NCI-H1694 (cell line): ENCODE results near the gene KIAA1328.
"Not testable (repeated sequence)": the region's sequence is repeated elsewhere in the genome, so short reads cannot be mapped to it uniquely, and the experiment has no call there.

ENCODE experiments used
- DNase-seq: peaks from one replicate; lab custom pipeline; 2025; lab: John Stamatoyannopoulos, UW

Gene KIAA1328

DNA sequence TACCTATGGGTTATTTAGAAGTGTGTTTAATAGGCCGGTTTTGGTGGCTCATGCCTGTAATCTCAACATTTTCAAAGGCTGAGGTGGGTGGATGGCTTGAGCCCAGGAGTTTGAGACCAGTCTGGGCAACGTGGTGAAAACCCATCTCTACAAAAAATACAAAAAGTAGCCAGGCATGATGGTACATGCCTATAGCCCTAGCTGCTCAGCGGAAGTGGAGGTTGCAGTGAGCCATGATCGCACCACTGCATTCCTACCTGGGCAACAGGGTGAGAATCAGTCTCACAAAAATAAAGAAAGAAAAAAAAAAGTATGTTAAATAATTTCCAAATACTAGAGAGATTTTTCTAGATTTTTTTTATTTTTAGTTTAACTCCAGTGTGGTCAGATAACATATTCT is 316.0 kb downstream of the KIAA1328 start:
- DNase-seq: no peak

DNA sequence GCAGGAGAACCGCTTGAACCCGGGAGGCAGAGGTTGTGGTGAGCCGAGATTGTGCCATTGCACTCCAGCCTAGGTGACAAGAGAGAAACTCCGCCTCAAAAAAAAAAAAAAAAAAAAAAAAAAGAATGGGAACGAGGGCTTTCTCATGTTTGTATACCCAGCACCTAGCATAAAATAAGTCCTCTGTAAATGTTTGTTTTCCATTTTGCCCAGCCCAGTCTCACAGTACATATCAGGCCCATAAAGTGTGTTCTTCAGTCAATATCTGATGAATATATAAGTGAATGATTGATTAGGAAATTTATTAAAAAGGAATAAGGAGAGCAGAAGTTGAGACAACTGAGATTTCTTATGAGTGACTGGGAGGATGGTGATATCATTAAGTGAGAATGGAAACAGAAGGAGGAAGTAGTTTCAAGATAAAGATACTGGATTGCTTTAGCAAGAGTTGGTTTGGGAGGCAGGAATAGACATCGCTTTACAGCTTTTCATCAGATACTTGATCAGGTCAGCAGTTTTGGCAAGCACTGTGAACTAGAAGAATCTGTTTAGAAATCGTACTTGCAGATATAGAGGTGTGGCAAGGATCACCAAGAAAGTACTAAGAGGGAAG is 327.5 kb downstream of the KIAA1328 start:
- DNase-seq: no peak

DNA sequence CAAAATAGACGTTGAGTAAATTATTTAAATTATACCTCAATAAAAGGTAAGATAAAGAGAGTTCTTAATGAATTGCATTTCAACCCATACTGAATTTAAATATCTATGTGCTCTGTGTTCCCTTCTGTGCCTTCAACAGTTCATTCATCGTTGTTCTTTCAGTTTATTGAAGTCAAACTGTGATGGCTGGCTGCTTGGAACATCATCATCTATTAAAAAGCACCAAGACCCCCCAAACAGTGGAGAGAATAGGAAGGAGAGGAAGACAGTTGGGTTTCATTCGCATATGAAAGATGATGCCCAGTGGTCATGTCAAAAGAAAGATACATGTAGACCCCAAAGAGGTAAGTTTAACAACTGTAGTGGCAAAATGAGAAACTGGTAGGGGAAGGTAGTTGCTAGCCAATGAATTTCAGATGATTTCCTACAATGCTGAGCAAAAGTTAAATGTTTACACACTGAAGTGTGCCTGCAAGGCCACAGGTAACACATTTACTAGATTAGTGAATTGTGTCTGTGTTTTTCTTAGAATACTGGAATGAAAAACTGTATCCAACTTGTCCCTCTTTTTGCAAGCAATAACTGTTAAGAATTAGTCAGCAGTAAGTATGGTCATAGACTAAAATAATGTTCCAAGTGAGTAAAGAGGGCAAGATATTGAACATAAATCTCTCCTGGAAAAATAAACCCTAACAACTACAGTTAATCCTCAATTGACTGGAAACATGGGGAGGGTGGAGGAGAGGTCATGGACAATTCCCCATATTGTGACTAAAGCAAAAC is 331.3 kb downstream of the KIAA1328 start:
- DNase-seq: no peak

DNA sequence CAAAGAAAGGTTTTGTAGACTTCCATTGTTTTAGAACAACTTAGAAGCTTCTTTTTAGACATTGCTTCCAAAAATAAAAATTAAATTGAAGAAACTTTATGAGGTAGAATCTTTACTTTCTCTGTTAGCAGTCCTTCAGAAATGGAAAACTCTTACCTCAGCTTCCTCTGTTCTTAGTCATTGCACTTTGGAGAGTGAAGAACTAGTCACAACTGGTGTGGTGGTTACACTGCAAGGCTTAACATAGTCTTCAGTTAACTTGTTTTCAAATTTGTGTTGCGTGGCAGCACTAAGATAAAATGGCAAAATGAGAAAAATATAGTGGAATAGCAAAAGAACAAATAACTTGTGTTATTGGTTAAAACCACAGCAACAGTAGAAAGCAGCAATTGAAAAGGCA is 332.6 kb downstream of the KIAA1328 start:
- no peak for DNase-seq

DNA sequence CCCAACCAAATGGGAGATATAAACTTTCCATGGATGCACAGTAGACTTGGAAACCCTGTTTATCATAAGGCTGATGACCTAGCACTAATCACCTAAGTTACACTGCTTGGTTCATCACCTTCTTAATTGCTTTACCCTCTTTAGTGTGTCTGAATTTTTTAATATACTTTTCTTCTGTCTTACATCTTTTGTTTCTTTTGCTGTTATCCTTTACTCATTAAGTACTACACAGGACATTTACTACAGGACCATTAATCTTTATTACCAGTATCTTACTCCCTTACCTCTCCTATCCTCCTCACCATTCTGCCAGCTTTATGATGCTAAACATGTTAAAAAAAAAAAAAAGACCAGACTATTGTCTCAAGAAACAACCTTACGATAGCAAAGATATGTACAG is 333.6 kb downstream of the KIAA1328 start:
- DNase-seq: no peak

DNA sequence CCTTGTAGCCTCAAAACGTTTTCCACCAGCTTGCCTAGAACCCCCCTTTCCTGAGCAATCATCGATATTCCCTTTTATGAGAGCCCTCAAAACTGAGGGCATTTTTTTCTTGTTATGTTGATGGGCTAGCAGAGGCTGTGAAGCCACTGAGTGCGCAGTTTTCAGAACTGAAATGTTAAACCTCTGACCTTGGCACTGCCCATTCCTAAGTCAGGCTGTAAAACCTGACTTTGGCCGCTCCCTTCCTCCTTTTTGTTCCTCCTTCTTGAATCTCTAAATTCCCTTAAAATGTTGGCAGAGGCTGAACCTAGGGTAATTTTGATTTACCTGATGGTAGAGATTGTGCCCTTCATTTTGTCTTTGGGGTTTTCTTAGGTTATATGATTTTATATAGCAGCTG is 334.2 kb downstream of the KIAA1328 start:
- no peak for DNase-seq

DNA sequence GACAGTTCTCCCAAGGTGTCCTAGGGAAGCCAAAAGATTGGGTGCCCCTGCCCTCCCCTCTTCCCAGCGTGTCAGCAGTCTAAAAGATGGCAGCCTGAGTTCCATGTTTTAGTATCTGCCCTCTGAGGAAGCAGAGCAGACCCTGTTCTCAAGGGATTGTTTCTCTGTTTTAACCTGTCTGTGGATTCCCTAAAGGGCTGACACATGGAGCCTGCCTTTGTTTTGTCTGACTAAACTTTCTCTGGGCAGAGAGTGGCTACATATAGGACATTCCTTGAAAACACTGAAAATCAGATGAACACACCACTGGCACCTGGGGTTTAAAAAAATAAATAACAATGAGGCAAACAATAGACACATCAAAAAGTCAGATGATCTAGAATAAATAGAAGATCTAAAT is 337.6 kb downstream of the KIAA1328 start:
- no peak for DNase-seq

DNA sequence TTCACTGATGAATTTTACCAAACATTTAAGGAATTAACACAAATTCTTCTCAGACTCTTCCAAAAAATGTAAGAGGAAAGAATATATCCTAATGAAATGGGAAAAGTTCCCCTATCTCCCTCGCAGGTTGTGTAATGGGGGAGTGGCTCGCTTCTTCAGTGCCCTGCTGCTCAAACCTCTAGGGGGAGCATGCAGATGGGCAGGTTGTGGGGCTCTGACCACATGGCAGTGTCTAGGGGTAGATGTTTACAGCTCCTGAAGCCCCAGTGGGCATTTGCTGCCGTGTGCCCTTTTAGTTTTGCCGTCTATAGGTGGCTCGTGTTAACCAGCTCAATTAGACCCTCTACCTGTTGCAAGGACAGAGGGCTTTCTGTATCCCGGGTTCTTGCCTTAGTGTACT is 338.0 kb downstream of the KIAA1328 start:
- not testable (repeated sequence) for DNase-seq

DNA sequence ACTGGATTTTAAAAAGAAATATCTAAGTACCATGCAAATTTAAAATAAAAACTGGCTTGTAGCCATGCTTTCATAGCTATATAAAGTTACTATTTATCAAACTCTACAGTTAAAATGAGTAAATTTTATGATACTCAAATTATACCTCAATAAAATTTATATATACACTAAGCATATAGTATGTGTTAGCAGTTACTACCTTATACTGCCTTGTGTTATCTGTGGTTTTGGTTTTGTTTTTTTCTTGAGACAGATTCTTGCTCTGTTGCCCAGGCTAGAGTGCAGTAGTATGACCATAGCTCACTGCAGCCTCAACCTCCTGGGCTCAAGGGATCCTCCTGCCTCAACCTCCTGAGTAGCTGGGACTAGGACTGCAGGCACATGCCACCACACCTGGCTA is 342.1 kb downstream of the KIAA1328 start:
- DNase-seq: no peak

DNA sequence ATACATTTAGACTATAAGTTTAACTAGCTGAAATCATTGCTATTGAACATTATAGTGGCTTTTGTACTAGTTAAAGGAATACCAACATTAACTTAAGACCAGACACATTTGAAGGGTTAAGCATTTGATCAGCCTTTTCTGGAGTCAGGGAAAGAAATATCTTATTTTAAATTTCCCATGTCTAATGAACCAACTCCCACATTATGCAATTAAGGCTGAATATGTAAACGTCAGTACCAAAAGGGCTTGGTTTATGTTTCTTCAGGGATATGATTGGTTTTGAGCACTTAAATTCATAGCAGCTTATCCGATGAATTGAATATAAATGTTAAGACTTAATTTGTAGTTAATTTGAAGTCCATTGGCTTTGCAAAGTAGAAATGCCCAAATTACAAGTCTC is 344.5 kb downstream of the KIAA1328 start:
- no peak for DNase-seq

DNA sequence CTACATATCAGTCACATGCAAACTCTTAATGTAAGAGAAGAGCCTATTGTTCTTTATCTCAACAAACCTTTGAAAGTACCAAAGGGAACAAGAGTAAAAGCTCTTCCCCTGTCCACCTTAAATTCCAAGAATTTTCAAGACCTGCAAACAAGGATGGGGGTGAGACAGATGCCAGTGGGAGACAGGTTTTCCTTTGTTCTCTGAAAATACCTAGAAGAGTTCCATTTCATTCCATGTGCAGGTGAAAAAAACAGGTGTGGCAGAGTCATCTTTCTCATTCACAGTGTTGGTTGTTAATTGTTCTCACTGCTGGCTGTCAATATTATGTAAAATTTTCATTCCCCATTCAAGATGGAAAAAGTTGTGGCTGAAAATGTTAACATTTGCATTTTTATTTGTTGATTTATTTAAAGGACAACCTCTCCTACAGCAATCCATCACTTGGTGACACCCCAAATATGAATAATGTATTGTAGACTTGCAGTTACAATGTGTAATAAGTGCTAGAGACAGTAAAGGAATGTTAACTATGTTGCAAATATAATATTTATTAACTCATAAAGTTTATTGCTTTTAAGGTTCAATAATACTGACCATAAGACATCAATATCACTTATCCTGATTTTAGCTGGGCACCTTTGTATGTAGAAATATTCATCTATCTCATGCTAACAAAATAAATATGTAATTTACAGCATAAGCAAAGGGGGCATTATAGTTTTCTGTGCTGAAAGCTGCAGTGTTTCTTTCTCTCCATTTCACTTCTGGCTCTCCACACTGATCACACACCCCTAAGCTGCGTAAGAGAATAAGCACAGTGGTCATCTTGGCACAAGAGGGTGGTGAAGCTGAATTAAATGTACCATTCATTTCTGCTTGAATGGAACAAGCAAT is 347.0 kb downstream of the KIAA1328 start:
- no peak for DNase-seq

DNA sequence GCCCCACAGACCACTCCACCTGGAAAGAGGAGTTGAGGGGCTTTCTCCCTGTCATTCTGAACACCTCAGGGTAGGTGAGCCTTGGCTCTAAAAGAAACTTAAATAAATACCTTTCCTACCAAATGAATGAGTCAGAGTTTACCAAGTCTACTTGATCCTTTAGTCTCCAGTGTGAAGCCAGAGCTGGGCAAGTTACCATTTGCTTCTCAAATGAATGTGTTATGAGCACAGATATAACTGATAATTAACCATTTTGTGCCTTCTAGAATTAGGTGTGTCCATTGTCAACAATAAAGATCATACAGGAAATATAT is 347.7 kb downstream of the KIAA1328 start:
- DNase-seq: no peak

DNA sequence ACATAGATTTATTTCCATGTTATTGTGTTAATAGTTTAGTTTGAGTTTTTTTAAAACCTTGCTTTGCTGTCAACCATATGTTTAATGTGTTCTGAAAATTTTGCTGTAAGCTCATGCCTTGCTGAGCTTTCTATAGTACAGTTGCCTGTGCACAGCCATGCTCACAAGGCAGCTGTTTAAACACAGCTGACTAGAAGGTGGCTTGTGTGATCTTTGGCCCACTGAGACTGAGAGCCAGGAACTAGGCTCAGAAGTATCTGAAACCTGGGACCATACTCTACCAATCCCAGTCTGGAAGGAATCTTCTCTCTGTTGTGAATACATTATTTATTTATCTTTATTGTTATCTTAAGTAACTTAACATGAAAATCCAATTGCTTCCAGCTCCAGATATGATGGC is 350.5 kb downstream of the KIAA1328 start:
- DNase-seq: no peak

DNA sequence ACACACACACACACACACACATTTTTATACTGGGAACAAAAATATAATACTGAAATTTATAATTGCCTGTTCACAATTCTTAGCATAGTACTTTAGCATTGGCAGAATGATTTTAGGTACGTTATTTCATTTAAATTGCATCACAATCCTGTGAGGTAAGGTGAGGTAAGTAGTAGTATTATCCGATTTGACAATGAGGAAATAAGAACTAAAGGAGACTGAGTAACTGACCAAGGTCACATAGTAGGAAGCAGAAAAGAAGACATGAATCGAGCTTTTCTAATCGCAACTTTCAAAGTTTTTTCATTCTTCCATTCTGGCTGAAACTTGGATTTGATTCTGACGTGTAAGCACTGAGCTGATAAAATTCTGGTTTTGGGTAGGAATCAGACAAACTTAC is 351.2 kb downstream of the KIAA1328 start:
- no peak for DNase-seq

DNA sequence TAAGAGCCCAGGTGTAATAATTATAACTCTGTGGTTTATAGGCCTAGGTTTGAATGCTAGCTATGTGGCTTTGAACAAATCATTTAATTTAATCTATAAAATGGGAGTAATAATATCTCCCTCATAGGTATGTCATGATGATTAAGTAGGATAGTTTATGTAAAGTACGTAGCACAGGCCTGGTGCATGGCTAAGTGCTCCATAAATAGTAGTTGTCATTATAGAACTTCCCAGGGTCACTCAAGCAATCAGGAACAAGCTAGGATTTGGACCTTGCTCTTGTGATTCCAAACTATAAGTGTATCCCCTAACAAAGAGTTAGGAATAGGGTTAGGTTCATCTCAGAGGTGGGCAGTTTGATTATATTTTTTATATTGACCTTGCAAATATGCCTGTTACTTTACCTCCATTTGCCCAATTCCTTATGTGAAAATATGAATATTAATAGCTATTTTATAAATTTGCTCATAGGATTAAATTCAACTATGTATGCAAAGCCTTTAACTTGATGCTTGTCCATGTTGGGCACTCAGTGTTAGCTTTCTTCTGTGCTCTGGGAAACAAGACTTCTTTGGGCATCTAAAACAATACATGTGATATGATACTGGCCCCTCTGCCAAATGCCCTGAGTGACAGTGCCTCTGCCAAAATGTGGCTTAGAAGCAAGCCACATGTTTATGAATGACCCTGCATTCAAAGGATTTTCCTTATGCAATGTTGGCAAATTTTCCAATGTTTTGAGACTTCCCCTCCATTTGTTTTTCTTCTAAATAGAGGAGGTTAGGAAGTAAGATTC is 353.6 kb downstream of the KIAA1328 start:
- DNase-seq: no peak

DNA sequence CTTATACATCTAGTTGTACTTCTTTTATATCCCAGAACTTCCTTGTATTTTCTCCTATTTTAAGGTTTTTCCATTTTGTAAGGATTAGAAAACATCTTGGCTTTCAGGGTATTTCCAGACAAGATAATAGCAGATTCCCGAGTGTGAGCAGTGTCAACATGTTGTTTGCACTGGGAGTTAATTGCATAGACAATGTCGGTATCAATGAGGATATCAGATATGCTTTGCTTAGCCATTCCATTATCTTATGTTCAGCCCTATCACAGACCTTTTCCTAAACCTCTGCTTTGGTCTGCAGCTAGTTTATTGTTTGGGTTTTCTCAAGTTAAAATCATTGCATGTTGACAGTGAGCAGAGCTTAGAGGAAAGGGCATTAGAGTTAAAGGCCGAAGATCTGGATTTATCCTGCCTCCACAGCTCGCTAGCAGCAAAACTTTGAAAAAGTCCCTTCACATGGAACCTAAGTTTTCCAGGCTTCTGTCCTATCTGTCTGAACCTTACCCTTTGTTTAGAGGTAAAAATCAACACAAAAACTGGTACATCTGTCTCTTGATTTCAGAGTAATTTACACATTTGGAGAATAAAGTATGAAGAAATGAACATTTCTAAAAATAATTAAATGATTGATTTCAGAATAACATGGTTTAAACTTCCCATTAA is 355.4 kb downstream of the KIAA1328 start:
- no peak for DNase-seq

DNA sequence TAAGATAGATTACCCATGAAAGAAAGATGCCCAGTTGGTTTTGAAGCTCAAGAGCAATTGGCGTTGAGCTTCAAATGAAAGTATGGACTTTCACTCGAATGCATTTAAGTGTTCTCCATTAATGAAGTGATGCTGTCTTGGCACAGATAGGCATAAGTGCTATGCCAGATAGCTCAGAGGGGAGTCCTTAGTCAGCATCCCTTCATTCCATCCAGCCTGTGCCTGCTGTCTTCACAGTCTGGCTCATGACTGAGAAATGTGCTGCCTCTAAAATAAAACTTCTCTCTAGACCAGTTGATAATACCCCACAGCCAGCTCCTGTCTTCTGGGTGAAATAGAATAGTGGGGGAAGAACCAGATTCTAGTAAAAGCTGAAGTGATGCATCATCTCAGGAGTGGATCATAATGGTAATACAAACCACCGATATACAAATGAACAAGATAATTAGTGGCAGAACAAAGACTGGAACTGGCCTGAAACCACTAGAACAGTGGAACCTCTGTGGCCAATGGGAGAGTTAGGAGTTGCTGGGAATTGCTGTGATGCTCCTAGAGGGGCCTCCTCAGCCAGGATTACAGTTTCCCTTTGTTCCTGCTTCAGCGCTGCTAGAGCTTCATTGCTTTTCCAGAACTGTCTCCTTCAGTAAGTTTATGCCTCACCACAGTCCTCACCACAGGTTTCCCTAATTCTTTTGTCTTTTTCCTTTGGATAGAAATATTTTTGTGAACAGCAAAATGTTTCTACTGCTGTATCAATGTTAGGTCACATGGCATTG is 359.3 kb downstream of the KIAA1328 start:
- no peak for DNase-seq

DNA sequence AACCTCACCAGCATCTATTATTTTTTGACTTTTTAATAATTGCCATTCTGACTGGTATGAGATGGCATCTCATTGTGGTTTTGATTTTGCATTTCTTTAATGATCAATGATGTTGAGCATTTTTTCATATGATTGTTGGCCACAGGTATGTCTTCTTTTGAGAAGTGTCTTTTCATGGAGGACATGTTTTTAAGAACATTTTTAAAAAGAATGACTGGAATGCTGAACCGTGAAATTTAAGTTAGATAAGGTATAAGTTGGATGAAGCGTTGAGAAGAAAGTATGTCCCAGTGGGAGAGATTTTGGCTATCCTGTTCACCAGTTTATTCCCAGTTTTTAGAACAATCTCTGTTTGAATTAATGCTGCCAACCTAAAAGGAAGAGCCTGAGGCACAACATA is 370.8 kb downstream of the KIAA1328 start:
- no peak for DNase-seq

DNA sequence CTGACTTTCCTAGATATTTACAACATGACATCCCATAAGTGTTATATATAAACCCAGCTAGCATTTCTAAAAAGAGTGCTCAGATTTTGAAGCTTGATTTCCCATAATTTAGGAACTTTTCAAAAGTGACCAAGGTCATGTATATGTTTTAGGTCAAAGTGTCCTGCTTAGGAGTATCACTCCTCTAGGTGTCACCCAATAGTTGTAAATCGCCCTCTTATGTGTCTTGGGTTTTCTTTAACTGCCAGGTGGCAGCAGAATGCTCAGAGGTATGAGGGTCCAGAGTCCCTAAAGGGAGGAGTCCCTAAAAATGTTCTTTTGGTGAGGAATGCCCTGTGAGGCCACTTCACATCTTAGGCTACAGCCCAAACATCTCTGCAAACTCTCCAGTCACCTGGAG is 378.4 kb downstream of the KIAA1328 start:
- DNase-seq: no peak

DNA sequence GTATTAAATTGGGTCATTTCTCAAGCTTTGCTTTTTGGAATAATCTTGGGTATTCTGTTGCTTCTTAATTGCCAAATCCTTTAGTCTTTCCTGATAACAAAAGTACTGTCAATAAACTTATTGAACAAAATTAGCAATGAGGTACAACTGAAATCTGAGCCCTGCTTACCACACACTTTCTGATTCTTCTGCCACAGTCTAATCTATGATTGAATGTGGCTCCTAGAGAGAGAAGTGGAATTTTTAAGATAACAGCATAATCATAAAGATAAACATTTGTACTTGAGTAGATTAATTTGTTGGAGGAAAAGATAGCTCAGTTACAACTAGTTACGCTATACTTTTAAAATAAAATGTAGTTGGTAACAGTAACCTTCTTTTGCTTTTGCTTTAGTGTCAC is 381.9 kb downstream of the KIAA1328 start:
- DNase-seq: no peak

DNA sequence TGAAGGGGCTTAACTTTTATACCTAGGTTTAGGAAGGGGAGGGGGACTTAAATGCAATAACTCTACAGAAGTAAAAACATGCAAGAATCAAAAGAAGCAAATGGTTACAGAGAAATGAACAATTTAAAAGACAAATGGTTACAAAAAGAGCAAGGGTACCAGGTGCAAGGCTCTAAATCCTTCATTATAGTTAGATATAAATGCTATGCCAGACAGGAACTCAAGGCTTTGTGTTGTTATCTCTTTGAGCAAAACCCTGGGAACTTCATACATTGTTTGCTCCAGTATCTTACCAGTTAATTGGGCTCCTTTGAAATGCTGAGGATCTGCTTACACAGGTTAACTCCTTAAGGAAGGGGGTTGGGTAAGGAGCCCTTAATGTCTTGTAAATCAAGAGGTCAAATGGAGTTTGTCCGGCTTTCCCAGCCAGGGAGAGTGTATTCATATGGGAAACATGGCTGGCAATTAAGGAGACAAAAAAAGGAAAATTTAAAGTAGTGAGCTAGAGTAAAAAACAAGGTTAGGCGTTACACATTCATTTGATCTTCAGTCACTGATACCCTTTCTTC is 389.2 kb downstream of the KIAA1328 start:
- DNase-seq: no peak
